ENCODE data around the gene NR2C1. TPM values are rescaled to one million over a fixed set of nuclear protein-coding genes. Genes with fewer than 3 reads are reported as not detected.

The NR2C1 gene
- polyA plus RNA-seq, 3 donors: 2.2 to 24.7 (median 6.0) TPM

DNA sequence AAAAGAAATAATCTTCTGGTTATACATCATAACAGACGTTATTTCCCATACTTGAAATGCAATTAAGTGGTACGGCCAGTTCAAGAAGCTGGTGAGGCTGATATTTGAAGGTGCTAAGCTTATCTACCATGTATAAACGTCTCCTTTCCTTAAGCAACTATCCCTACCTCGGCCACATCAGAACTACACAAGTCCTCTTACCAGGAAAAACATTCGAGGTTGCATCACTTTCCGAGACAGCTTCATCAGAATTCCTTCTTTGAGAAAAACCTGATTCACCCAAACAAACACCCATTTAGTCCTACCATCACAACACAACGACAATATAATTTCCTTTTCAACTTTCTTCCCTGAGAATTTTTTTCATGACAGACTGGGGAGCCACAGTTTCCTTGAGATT lies 33.9 kb upstream of the NR2C1 start:
- TF ChIP-seq, protein P1, sequence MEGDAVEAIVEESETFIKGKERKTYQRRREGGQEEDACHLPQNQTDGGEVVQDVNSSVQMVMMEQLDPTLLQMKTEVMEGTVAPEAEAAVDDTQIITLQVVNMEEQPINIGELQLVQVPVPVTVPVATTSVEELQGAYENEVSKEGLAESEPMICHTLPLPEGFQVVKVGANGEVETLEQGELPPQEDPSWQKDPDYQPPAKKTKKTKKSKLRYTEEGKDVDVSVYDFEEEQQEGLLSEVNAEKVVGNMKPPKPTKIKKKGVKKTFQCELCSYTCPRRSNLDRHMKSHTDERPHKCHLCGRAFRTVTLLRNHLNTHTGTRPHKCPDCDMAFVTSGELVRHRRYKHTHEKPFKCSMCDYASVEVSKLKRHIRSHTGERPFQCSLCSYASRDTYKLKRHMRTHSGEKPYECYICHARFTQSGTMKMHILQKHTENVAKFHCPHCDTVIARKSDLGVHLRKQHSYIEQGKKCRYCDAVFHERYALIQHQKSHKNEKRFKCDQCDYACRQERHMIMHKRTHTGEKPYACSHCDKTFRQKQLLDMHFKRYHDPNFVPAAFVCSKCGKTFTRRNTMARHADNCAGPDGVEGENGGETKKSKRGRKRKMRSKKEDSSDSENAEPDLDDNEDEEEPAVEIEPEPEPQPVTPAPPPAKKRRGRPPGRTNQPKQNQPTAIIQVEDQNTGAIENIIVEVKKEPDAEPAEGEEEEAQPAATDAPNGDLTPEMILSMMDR (IDR thresholded peaks at IDR 0.05): no peak
- H3K4me1 ChIP-seq (ENCODE audit: control insufficient read depth in 1 of 2, insufficient read depth in 2 of 2, low read length in 2 of 2): peaks cover 20 to 24% of the 10 kb centered on the region in 2 donors
- no peak for DNase-seq
- H3K27ac ChIP-seq (ENCODE audit: low read depth in 1 of 2, low read length in 2 of 2): no peak overlapping the region
- no peak overlapping the region for H2AFZ ChIP-seq (ENCODE audit: insufficient read depth, low read depth, low read length, poor library complexity, severe bottlenecking)
- H3K36me3 ChIP-seq (replicated peaks in 1 of 2; ENCODE audit: control insufficient read depth in 1 of 2, insufficient read depth in 2 of 2, low read length in 2 of 2): peaks cover 43 to 85% of the 10 kb centered on the region in 2 donors
- H3K79me2 ChIP-seq (ENCODE audit: insufficient read depth, low read length): no peaks in the 10 kb centered on the region
- Mint-ChIP-seq H3K4me1 (peaks cover 29% of the 10 kb centered on the region), H3K36me3 (peaks cover 64 to 83% of the 10 kb centered on the region in 2 donors), H3K9me3 (no peaks in the 10 kb centered on the region), H3K4me3 (no peak overlapping the region), H3K27ac (no peak overlapping the region), H3K27me3 (ENCODE audit: low read depth in 3 of 3) (peaks cover 0 to 3% (median 2%) of the 10 kb centered on the region in 3 donors)
- no peaks in the 10 kb centered on the region for H4K20me1 ChIP-seq (ENCODE audit: insufficient read depth, low read length)
- H3K9me3 ChIP-seq (replicated peaks in 1 of 2; ENCODE audit: control insufficient read depth in 1 of 2, insufficient read depth in 1 of 2, low read length in 2 of 2): no peaks in the 10 kb centered on the region
- intact Hi-C loops (cut with micrococcal nuclease): no loop called here
- H3K9ac ChIP-seq (ENCODE audit: insufficient read depth, low read length, poor library complexity, severe bottlenecking): no peak overlapping the region
- 89% methylated on average over 4 of the region's 7 CpGs for WGBS (ENCODE audit: insufficient coverage)
- H3K4me2 ChIP-seq (replicated peaks; ENCODE audit: extremely low read depth, low read length, poor library complexity, severe bottlenecking): no peak overlapping the region
- no peak overlapping the region for H3K4me3 ChIP-seq (replicated peaks in 1 of 3; ENCODE audit: low read depth in 2 of 3, low read length in 3 of 3)
- H3K27me3 ChIP-seq (ENCODE audit: control insufficient read depth in 2 of 2, insufficient read depth in 2 of 2, low read length in 2 of 2): no peaks in the 10 kb centered on the region

DNA sequence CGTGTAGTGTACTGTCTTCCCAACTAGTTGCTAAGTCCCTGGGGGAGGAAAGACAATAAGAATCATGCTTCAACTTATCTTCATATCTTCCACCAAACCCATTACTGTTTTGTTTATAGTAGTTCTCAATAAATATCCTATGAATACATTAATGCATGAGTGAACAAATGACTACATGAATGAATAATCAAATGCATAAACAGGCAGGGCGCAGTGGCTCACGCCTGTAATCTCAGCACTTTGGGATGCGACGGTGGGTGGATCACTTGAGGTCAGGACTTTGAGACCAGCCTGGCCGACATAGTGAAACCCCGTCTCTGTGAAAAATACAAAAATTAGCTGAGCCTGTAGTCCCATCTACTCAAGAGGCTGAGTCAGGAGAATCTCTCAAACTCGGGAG lies 32.1 kb upstream of the NR2C1 start:
- H3K4me3 Mint-ChIP-seq: no peak overlapping the region
- intact Hi-C loops (cut with micrococcal nuclease): no loop called here

More for the DNA sequence above, 32.1 kb upstream of the NR2C1 start:
- Mint-ChIP-seq H3K36me3 (peaks cover 54 to 82% of the 10 kb centered on the region in 2 donors), H3K27me3 (ENCODE audit: low read depth in 3 of 3) (peaks cover 0 to 2% (median 0%) of the 10 kb centered on the region in 3 donors), H3K4me1 (peaks cover 29% of the 10 kb centered on the region), H3K27ac (no peak overlapping the region), H3K9me3 (no peaks in the 10 kb centered on the region)
- 100% methylated on average over 6 of the region's 8 CpGs for WGBS (ENCODE audit: insufficient coverage)
- Histone ChIP-seq H4K20me1 (ENCODE audit: insufficient read depth, low read length) (no peaks in the 10 kb centered on the region), H3K9me3 (replicated peaks in 1 of 2; ENCODE audit: control insufficient read depth in 1 of 2, insufficient read depth in 1 of 2, low read length in 2 of 2) (no peaks in the 10 kb centered on the region), H3K27ac (ENCODE audit: low read depth in 1 of 2, low read length in 2 of 2) (no peak overlapping the region), H3K4me2 (replicated peaks; ENCODE audit: extremely low read depth, low read length, poor library complexity, severe bottlenecking) (no peak overlapping the region), H3K36me3 (replicated peaks in 1 of 2; ENCODE audit: control insufficient read depth in 1 of 2, insufficient read depth in 2 of 2, low read length in 2 of 2) (peaks cover 41 to 76% of the 10 kb centered on the region in 2 donors), H3K9ac (ENCODE audit: insufficient read depth, low read length, poor library complexity, severe bottlenecking) (no peak overlapping the region), H3K27me3 (ENCODE audit: control insufficient read depth in 2 of 2, insufficient read depth in 2 of 2, low read length in 2 of 2) (no peaks in the 10 kb centered on the region), H3K4me3 (replicated peaks in 1 of 3; ENCODE audit: low read depth in 2 of 3, low read length in 3 of 3) (no peak overlapping the region), H2AFZ (ENCODE audit: insufficient read depth, low read depth, low read length, poor library complexity, severe bottlenecking) (no peak overlapping the region), H3K79me2 (ENCODE audit: insufficient read depth, low read length) (no peaks in the 10 kb centered on the region), H3K4me1 (ENCODE audit: control insufficient read depth in 1 of 2, insufficient read depth in 2 of 2, low read length in 2 of 2) (peaks cover 20 to 24% of the 10 kb centered on the region in 2 donors)
- TF ChIP-seq, protein P1 (IDR thresholded peaks at IDR 0.05): no peak
- DNase-seq: no peak

All from CD14-positive monocyte (primary cell).